Measurements from ENCODE around the gene ARHGAP19.
A peak's percentile ranks its signal among the peaks of the same experiment; 100 is the strongest.

The ARHGAP19 gene, protein sequence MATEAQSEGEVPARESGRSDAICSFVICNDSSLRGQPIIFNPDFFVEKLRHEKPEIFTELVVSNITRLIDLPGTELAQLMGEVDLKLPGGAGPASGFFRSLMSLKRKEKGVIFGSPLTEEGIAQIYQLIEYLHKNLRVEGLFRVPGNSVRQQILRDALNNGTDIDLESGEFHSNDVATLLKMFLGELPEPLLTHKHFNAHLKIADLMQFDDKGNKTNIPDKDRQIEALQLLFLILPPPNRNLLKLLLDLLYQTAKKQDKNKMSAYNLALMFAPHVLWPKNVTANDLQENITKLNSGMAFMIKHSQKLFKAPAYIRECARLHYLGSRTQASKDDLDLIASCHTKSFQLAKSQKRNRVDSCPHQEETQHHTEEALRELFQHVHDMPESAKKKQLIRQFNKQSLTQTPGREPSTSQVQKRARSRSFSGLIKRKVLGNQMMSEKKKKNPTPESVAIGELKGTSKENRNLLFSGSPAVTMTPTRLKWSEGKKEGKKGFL

DNA sequence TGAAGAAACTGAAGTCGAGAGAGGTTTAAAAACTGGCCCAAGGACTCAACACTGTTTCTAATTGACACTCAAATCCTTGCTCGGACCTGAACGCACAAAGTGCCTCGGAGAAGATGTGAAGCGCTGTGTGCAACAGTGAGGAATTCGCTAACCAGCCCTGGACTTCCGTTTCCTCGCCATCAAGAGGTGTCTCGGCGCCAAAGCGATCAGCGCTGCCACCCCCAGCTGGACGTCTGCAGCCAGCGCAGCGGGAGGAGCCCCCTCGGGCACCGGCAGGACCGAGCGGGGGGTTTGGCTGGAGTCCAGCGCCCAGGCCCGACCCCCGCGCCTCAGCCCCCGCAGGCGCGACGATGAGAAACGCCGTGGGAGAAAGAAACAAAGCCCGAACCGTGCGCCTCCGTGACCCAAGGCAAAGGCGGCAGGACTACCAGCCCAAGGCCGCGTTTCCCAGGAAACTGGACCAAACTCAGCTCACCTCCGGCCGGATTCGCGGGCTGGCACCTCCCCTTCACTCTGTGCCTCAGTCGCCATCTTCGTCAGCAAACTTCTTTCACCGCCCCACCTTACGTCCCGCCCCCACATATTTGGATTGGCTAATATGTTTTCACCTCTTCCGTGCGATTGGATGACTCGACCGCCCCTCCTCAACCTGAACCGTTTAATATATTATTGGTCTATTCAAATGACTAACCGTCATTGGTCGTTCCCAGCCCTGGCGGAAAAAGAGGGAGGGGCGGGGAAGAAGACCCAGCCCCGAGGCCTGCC, at the start of gene ARHGAP19:
TSS of gene ARHGAP19 (minus strand) at position 541 of the 765 bp plus-strand sequence. CDS start at position 531, 10 bp downstream.
- DNase-seq, result peak; percentile 57 to 85 (median 72)

DNA sequence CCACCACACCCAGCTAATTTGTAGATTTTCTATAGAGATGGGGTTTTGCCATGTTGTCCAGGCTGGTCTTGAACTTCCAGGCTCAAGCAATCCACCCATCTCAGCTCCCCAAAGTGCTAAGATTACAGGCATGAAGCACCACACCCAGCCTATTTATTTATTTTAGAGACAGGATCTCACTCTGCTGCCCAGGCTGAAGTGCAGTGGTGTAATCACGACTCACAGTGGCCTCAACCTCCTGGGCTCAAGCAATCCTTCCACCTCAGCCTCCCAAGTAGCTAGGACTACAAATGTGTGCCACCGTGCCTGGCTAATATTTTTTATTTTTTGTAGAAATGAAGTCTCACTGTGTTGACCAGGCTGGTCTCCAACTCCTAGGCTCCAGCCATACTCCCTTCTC, 49.0 kb upstream of the ARHGAP19 start:
- DNase-seq, result no peak

DNA sequence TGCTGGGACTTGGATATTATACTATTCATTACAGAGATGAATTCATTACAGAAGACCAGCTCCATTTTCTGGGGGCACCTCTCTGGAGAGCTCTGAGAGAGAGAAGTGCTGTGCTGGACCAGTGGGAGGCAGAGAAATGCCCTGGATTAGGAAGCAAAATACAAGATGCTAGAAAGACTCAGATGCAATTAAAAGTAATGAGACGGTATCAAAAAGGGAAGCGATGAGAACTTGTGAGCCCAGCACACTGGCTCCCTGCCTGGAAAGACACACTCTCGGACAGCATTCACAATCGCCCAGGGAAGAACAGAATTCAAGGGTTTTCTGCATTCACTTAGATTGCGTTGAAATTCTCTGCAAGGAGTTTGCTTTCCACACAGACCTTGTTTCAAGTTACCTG, 45.6 kb upstream of the ARHGAP19 start:
- no peak for DNase-seq

DNA sequence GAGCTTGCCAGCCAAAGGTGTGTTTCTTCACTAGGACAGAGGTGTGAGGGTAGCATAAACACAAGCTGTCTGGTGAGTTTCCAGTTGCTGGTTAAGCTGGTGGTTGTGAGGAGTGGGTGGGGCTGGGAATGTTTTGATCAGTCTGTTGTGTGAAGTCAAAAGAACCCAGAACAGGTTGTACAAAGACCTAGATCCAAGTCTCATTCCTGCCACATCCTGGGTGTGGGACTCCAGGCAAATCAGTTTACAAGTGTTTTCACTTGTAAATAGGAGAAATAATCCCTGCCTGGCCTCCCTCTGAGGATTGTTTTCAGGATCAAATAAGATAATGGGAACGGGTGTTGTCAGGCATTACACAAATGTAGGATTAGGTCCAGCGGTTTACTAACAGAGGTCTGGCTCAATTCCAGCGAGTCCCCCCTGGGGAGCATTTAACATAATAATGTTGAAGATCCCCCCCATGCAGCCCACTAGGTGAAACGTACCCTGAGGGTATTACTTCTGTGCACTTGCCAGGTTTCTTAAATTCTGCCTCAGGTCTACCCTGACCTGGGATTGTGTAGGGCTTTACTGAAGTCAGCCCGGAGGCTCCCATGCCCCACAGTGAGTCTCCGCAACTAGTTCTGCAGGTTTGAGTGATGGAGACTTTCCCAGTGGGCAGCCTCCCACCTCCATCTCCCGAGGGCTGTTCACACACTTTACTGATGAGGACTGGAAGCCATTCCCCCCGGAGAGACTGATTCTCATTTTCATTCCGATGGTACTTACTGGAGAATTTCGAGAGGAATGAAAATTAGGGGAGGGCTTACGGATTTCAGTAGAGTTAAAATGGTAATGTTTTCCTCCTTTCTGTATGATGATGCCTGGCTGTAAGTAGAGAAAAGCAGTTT, 44.8 kb upstream of the ARHGAP19 start:
- DNase-seq, result no peak

DNA sequence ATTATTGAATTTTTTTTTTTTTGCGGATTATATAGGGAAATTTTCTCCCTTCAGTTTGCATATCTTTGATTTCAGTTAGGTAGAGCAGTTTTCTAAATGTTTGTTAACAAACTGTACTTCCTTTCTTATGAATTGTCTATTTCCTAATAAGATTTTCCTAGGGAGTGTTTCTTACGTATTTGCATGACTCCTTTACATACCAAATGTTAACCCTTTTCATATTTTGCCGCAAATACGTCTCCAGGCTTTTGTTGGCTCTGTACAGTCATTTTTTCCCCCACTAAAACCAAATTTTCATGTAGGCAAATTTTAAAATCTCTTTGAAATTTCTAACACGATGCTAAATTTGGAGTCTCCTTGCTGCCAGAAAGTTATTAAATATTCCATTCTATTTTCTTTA, 44.0 kb upstream of the ARHGAP19 start:
- no peak for DNase-seq

DNA sequence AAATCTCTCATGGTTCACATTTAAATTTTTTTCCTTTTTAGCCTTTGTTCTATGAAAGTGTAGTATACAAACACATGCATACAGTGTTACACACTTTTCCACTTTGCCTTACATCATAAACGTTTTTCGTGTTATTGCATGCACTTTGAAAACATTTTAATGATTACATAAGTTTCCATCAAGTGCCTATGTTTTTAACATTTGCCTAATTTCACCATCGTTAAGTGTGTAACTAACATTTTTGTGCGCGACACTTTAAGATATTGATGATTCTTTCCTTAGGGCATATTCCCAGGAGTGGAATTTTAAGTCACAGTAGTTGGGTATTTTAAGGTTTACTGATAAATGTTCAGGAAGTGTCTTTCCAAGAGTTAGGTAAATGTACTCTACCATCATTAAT, 43.6 kb upstream of the ARHGAP19 start:
- DNase-seq, result no peak

DNA sequence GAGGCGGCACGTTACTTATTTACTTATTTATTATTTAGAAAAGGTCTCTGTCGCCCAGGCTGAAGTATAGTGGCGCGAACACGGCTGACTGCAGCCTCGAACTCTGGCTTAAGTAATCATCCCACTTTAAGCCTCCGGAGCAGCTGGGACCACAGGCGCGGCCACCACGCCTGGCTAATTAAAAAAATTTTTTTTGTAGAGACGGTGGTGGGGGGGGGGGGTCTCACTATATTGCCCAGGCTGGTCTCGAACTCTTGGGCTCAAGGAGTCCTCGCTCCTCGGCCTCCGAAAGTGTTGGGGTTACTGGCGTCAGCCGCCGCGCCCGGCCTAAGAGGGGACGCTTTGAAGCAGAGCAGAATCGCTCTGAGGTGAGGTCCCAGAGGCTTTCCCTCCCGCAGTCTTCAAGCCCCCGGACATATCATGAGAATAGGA, 42.8 kb upstream of the ARHGAP19 start:
- DNase-seq, result no peak

DNA sequence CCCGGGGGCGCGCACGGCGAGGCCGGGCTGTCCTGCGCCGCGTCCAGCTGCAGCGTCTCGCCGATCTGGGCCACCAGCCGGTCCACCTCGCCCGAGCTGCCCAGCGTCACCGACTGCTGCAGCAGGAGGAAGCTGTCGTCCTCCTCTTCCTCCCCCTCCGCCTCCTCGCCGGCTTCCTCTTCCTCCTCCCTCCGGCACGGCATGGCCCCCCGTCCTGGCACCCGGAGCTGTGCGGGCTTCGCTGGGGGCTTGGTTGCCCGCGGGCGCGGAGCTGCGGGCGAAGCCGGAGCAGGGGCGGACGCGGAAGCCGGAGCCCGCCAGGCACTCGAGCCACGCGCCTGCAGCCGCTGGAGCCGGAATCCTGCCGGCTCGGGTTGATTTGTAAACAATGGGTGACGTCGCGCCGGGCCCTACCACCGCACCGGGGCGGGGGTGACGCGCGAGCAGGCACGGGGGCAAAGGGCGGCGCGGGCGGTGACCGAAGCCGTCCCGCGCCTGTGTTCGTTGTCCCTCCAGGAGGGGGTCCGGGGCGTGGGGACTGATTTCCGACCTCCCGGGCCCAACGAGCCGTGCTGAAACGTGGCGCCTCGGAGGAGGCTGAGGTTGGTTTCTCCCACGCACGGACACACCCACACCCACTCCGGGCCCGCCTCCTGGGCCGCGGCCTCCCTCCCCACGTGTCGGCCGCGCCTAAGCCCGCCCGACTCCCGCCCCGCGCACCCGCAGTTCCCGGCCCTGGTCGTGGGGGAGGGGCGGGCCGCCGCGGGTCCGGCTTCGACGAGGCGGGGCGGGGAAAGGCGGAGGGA, 42.1 kb upstream of the ARHGAP19 start, which contains the start of gene FRAT2:
TSS of gene FRAT2 (minus strand) at position 360 of the 806 bp plus-strand sequence. CDS start at position 203, 157 bp downstream.
- peak; percentile 86 to 89 (median 87) for DNase-seq

DNA sequence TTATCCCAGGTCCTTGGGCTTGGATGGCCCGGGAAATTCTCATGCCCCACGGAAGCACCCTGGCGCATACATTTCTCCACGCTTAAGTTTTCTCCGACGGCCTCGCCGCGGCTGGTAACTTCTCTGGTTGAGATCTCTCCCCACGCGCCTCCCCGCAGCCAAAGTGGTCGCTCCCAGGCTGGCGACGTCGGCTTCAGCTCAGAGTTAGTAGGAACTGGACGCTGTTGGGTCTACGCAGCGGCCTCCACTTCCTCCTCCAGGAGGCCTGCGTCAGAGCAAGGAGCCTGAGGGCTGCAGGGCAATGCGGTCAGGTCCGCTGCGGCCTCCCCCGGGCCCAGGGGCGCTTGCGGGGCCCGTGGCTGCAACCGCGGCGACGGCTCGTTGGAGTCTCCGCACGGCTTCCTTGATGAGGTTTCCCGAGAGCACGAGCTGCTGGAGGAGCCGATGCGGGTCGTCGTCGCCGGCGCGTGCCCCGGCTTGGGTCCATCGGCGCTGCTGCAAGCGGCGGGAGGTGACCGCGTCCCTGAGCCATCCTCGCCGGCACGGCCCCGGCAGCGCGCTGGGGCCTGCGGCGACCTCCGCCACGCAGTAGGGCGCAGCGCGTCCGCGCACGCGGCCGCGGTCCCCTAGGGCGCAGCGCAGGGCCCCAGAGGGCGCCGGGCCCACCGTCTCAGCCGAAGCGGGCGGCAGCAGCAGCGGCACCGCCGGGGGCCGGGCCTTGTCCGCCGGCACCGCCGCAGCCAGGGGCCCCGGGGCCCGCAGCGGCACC, 41.3 kb upstream of the ARHGAP19 start:
- peak in 2 of 4 experiments; percentile 14 to 15 for DNase-seq

DNA sequence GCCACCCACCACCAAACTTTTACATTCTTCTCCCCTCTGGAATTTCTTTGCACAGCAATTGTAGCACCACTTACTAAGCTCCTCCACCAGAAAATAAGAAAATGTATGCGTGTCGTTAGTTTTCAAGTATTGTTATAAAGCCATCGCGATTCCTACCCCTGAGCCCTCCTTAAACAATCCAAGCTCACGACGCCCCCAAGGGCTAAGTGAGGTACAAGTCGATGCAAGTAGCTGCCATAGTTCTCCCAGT, 40.8 kb upstream of the ARHGAP19 start:
- no peak for DNase-seq

DNA sequence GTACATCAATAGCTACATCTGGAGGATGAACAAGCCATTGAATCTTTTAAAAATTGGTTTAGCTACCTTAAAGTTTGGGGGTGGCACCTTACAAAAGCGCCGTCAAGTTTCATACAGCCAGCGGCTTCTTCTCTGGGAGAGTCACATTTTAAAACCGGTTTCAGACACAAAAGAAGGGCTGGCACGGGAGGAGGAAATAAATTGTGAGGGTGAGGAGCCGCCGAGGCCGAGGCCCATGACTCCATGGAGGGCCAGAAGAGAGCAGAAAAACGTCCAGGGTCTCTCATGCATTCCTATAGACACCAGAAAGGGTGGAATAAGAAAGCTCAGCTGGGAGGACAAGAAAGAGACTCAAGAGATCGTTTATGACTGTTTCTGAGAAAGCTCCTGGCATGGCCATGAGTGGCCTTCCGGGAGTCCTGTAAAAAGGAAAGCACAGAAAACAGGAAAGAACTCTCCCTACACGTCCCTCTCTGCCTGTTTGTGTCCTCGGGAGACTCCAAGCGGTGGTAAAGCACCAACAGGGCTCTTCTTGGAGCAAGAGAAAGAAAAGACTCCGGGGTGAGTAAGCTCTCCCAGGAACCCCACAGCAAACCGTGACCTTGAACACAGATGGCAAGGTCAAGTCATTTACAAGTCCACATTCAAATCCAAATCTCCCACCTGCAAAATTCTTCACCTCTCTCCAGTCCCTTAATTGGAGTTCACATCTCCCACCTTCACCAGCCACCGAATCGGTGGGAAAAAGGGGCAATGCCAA, 40.3 kb upstream of the ARHGAP19 start:
- no peak for DNase-seq

DNA sequence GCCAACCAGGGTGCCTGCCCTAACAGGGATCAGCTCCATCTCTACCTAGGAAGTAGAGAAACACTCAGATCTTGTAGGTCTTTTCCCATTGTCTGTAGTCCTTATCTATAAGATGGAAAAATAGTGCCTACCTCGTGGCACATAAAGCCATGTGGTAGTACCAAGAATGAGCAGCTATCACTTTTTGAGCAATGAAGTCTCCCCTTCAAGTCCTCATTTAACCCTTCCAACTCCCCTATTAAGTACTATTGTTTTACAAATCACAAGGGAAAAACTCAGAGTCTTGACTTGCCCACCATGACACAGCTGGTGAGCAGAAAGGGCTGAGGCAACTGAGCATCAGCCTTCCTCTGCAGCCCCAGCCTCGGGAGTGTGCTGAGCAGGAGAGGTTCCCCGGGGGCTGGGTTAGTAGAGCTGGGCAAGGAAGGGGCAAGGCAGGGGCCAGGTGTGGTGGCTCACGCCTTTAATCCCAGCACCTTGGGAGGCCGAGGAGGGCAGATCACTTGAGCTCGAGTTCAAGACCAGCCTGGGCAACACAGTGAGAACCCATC, 38.8 kb upstream of the ARHGAP19 start:
- DNase-seq, result no peak

DNA sequence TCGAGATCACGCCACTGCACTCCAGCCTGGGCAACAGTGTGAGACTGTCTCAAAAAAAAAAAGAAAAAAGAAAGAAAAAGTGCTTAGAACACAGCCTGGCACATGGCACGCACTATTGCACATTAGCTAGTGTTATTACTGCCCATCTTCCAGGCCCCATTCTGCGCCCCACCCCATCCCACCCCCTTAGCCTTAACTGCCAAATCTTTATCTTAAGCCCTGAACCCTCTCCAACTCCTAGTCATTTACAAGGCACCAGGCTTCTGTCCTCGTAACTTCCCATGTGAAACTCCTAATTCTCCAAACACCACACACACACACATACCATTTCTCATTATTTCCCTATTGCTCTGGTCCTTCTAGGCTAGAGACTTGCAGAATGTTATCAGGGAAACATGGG, 37.3 kb upstream of the ARHGAP19 start:
- DNase-seq, result no peak

DNA sequence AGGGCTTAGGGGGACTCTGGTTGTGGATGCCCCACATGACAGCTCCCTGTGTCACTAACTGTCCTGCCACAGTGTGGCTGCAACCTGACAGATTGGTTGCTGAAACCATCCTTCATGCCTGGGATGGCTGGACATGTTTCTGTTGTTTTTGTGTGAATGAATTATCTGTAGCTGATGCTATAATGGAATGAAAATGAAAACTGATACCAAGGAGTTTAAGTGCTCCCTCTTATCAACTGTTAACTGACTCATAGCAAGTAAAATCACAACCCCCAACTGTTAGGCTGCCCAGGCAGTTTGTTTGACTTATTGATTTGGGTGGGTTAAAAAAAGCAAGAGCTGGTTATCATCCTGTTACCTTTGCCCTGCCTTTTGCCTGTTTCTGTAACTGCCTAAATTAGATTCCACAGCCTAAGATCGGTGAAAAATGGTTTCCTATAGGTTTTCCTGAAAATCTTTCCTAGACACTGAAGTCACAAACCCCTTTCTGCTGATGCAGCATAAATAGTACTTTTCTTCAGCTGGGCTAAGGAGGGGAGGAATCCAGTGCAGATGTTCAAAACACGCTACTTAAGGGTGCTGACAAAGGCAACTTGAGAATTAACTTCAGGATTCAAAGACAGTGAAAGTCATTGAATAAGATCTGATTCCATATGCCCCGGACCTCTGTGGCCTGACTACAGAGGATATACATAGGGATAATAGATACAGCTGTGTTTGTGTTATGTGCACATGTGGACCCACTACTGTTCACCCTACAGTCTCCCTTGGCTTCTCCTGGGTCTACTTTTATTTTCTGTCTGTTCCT, 36.4 kb upstream of the ARHGAP19 start:
- no peak for DNase-seq

DNA sequence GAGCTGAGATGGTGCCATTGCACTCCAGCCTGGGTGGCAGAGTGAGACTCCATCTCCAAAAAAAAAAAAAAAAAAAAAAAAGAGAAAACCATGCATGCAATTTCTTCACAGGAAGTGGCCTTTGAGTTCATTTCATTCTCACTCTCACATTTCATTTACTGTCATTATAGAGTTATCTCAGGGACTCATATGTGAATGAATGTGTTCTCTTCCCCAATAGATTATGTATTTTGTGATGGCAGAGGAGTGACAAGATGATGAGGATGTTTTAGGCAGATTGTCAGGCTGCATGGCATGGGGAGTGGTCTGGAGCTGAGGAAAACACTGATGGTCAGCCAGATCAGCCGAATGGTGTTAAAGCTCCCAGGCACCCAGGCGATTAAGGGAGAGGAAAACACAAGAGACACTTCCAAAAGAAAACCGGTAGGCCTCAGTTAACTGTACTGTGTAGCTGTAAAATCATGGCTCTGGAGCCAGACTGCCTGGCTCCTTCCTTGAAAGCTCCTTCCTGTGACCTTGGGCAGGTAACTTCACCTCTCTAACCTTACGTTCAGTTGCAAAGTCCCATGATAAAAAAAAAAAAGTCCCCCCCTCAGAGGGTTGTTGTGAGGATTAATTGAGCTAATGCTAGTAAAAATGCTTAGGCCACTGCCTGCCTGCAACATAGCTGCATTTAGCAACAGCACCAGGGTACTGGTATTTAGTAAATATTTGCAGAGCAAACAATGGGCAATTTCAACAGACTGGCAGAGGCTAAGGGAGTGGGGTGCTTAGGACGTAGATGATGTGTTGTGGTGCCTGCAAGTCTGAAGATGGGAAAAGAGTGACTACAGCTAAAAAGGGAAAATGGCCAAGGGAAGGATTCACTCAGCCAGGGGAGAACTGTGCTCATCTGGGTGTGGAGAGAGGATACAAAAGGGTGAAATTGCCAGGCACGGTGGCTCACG, 35.2 kb upstream of the ARHGAP19 start:
- DNase-seq, result no peak

DNA sequence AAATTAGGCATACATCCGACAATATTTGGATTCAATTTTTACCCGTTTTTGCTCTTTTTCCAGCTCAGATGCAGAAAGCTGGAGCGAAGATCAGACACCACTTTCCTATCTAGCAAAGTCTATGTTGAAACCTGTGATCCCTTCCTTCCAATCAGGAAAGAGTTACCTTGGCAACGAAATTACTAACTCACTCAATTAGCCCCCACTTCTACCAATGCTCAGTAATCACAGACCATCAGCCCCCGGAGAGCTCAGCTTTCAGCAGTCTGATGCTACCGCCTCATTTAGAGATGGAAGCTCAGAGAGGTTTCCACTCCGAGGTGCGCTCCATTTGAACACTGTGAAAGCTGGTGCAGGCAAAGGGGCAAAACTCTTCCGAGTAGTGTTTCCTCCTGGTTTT, 33.3 kb upstream of the ARHGAP19 start:
- no peak for DNase-seq

DNA sequence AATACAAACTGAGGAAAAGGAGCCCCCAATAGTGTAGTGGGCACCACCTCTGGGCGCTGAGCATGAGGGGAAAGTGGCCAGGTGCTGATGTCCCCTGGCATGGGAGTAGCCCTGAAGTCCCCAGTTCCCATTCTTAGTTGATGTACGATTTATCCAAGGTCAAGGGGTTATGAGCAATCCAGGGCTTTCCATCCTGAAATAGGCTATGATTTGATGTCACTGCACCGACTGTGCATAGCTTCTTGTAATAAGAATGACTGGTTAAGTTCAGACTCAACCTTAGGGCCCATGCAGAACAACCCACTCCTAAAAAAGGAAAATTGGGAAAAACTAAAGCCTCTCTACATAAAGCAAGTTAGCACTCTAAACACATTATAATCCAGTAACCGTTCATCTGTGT, 31.1 kb upstream of the ARHGAP19 start:
- DNase-seq, result no peak

DNA sequence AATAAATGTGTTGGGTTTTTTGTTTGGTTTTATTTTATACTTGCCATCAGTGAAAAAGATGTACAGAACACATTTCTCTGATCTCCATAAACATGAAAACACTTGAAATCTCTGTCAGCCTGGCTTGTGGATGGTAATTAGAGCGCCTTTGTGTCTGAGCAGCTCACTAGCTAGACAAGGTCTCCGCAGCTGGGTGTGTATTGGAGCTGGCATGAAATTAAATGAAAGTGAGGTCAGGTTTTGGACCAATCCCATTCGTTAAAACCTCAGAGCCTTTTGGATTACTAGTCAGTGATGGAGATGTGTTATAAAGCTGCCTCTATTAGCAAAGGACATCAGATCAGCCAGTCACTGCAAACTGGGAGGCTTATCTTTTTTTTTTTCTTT, 29.4 kb upstream of the ARHGAP19 start:
- no peak for DNase-seq
